Left lung (tissue), 10 donors: Measurements from ENCODE around the gene COL26A1. TPM values are rescaled to one million over a fixed set of nuclear protein-coding genes. Genes with fewer than 3 reads are reported as not detected.
A peak's percentile ranks its signal among the peaks of the same experiment; 100 is the strongest.
"Not testable (repeated sequence)": the region's sequence is repeated elsewhere in the genome, so short reads cannot be mapped to it uniquely, and the experiment has no call there.

Experiments
- ATAC-seq: fragments of 200-7000 bp; cut with Tn5 transposase; one replicate; pipeline ENCODE4 v1.9.1; 2020; ENCODE audit warnings: moderate library complexity
- DNase-seq, 4 donors: peaks; one replicate each; pipeline ENCODE4 v3.0.0-alpha.2; 2013 to 2020
- H3K27ac ChIP-seq, 2 donors: fragments of 200-600 bp; sonication (generic) in 1 of 2; one replicate each; pipeline versions ENCODE4 v1.5.0 to v1.8.0; 2020 to 2021
- H3K27me3 ChIP-seq, 2 donors: fragments of 200-600 bp; sonication (generic) in 1 of 2; one replicate each; pipeline versions ENCODE4 v1.5.0 to v1.8.0; 2020 to 2021
- H3K36me3 ChIP-seq, 2 donors: fragments of 200-600 bp; sonication (generic) in 1 of 2; one replicate each; pipeline versions ENCODE4 v1.5.0 to v1.8.0; 2020 to 2021
- H3K4me1 ChIP-seq, 2 donors: fragments of 200-600 bp; one replicate each; pipeline ENCODE4 v1.8.0; 2021
- H3K4me3 ChIP-seq, 2 donors: fragments of 200-600 bp; sonication (generic) in 1 of 2; one replicate each; pipeline versions ENCODE4 v1.5.0 to v1.8.0; 2020 to 2021; ENCODE audit warnings: mild to moderate bottlenecking in 1 of 2
- H3K9me3 ChIP-seq, 2 donors: fragments of 200-600 bp; sonication (generic) in 1 of 2; one replicate each; pipeline versions ENCODE4 v1.5.0 to v1.8.0; 2020 to 2021
- intact Hi-C, 2 donors: fragments of 100-400 bp; cut with DNase I; formaldehyde crosslinking; loops; one replicate each; pipeline versions ENCODE4 v1.11.2 to v1.14.2; 2022
- polyA plus RNA-seq, 6 donors: library from polyadenylated mRNA; unstranded; fragments of 120-200 nt; gene quantifications; one replicate each; pipeline ENCODE4 v1.2.1, GENCODE V29; 2013; ENCODE audit not compliant: insufficient read length in 6 of 6
- total RNA-seq, 2 donors: library from RNA; stranded (reverse); fragmentation: NEBNext Ultra II Directional; extraction: Animal tissue kit (Norgen Biotek cat#: 25700); gene quantifications; one replicate each; pipeline ENCODE4 v1.2.1, GENCODE V29; 2021
- TF ChIP-seq, protein P1 (sequence below), 2 donors: fragments of 200-600 bp; sonication (generic) in 1 of 2; IDR thresholded peaks; one replicate each; pipeline versions ENCODE4 v1.5.0 to v1.8.0; 2021; ENCODE audit warnings: antibody characterized with exemption in 2 of 2
- donor health status: DM: no; HTN: yes; CAD: no.
- donor health status: DM: no; HTN: no; CAD: no.

The COL26A1 gene
- total and polyA plus RNA-seq, 8 donors: 0.76 to 7.7 (median 7.1) TPM; not detected in 1

DNA sequence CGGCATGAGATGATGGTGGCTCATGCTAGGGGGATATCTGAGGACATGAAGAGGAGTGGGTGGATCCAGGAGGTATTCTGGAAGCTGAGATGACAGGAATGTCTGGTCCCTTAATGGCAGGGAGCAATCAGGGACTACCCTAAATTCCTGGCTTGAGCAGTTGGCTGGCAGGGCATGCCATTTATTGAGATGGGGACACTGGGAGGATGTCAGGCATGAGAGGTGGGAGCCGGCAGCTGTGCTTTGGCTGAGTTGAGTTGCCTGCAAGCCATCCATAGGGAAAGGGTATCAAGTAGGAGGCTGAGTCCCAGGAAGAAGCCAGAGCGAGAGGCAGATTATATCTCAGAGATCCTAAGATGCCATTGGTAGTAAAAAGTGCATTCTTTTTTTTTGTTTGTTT, 69.6 kb downstream of the COL26A1 start:
- Histone ChIP-seq H3K4me3 (no peak overlapping the region), H3K4me1 (no peaks in the 10 kb centered on the region), H3K27ac (no peak overlapping the region), H3K9me3 (no peaks in the 10 kb centered on the region), H3K27me3 (peaks cover 0 to 44% of the 10 kb centered on the region in 2 donors), H3K36me3 (no peaks in the 10 kb centered on the region)
- DNase-seq (peak in 1 of 4 donors; percentile 14), ATAC-seq (no peak)
- intact Hi-C loops: no loop called here
- TF ChIP-seq, protein P1, sequence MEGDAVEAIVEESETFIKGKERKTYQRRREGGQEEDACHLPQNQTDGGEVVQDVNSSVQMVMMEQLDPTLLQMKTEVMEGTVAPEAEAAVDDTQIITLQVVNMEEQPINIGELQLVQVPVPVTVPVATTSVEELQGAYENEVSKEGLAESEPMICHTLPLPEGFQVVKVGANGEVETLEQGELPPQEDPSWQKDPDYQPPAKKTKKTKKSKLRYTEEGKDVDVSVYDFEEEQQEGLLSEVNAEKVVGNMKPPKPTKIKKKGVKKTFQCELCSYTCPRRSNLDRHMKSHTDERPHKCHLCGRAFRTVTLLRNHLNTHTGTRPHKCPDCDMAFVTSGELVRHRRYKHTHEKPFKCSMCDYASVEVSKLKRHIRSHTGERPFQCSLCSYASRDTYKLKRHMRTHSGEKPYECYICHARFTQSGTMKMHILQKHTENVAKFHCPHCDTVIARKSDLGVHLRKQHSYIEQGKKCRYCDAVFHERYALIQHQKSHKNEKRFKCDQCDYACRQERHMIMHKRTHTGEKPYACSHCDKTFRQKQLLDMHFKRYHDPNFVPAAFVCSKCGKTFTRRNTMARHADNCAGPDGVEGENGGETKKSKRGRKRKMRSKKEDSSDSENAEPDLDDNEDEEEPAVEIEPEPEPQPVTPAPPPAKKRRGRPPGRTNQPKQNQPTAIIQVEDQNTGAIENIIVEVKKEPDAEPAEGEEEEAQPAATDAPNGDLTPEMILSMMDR (IDR thresholded peaks at IDR 0.05): no peak

DNA sequence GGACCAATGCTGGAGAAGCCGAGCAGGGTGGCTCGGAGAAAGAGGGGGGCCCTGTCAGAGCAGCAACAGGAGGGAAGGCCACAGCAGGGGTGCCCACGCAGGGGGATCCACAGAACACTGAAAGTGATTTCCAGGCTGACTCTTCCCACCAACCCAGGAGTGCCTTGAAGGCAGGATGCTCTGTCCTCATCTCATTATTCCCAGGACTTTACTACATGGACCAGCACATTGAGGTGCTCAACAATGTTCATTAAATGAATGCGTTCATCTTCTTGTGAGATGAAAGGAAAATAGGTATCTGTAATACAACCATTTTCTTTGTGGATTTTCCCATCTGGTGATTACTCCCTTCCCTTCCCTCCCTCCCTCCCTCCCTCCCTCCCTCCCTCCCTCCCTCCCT, 71.0 kb downstream of the COL26A1 start:
- Histone ChIP-seq H3K27me3 (peaks cover 0 to 50% of the 10 kb centered on the region in 2 donors), H3K36me3 (no peaks in the 10 kb centered on the region), H3K27ac (no peak overlapping the region), H3K4me1 (no peaks in the 10 kb centered on the region), H3K4me3 (no peak overlapping the region), H3K9me3 (no peaks in the 10 kb centered on the region)
- intact Hi-C loops: no loop called here
- TF ChIP-seq, protein P1 (IDR thresholded peaks at IDR 0.05): no peak
- no peak for ATAC-seq
- DNase-seq: peak in 1 of 4 donors; percentile 52

DNA sequence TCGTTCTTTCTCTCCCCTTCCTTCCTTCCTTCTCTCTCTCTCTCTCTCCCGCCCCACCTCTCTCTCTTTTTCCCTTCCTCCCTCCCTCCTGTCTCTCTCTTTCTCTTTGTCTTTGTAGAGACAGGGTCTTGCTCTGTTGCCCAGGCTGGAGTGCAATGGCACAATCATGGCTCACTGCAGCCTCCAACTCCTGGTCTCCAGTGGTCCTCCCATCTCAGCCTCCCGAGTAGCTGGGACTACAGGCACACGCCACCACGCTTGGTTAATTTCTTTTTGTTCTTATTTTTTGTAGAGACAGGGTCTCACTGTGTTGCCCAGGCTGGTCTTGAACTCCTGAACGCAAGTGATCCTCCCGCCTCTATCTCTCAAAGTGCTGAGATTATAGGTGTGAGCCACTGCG, 71.5 kb downstream of the COL26A1 start:
- H3K27me3 ChIP-seq: peaks cover 0 to 50% of the 10 kb centered on the region in 2 donors
- ATAC-seq, H3K4me1 ChIP-seq, H3K9me3 ChIP-seq, H3K4me3 ChIP-seq, intact Hi-C loops, H3K27ac ChIP-seq, H3K36me3 ChIP-seq: not testable (repeated sequence)
- peak in 1 of 4 donors; percentile 19 for DNase-seq

DNA sequence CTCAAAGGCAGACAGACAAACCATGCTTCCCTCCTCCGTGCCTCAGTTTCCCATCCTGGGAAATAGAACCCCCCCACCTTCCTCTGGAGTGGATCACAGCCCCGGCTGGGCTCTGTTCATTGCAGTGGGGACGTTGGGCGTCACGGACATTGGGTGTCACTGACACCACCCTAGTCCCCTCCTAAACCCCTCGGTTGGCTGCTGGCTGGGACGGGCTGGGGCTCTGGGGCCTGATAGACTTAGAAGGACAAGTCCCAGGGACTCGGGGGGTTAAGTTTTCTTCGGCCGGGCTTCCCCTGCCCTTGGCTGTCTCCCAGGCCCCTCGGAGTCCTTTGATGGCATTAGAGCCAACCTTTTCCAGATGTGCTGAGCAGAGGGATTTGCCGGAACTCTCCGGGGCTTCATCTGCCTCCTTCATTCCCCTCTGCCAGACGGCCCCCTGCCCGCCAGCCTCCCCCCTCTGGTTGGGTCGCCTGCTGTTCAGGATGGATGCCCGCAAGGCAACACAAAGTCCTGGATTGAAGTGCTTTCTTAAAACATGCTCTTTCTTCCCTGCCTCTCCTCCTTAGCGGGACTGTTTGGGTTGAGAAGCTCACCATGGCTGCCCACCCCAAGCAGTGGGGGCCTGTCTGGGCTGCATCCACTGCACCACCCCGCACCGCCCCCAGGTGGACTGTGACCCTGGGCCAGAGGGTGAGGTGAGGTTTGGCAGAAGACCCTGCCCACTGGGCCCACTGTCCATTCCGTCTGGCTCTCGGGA, 73.0 kb downstream of the COL26A1 start:
- ATAC-seq: no peak
- DNase-seq: peak in 1 of 4 donors; percentile 73
- H3K9me3 ChIP-seq: no peaks in the 10 kb centered on the region
- intact Hi-C loops: no loop called here
- no peaks in the 10 kb centered on the region for H3K4me1 ChIP-seq
- H3K27me3 ChIP-seq: peaks cover 0 to 50% of the 10 kb centered on the region in 2 donors
- H3K27ac ChIP-seq: no peak overlapping the region
- no peaks in the 10 kb centered on the region for H3K36me3 ChIP-seq
- TF ChIP-seq, protein P1 (IDR thresholded peaks at IDR 0.05): no peak
- no peak overlapping the region for H3K4me3 ChIP-seq

DNA sequence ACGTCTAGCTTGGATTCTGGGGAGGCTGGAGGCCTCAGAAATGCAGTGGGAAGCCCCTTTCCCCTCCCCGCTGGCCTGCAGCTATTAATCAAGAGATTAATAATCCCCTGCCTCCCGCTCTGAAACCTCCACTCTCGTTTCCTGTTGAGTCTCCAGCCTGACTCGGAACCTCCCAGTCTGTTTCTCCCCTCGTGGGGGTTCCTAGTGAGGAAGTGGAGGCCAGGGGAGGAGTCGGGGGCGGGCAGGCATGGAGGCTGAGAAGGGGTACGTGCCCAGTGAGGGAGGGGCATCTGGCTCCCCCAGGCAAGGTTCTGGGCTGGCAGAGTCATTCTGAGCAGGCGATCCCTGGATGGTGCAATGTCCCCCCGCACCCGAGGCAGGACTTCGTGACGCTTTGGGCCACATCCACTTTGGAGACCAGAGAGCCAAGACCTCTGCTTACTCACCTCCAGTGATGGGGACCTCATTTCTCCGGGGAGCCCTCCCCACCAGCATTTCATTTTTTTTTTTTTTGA, 73.6 kb downstream of the COL26A1 start:
- no peak overlapping the region for H3K4me3 ChIP-seq
- TF ChIP-seq, protein P1 (IDR thresholded peaks at IDR 0.05): no peak
- H3K9me3 ChIP-seq: no peaks in the 10 kb centered on the region
- intact Hi-C loops: no loop called here
- H3K4me1 ChIP-seq: no peaks in the 10 kb centered on the region
- no peak for ATAC-seq
- peaks cover 0 to 47% of the 10 kb centered on the region in 2 donors for H3K27me3 ChIP-seq
- no peaks in the 10 kb centered on the region for H3K36me3 ChIP-seq
- peak in 1 of 4 donors; percentile 40 for DNase-seq
- H3K27ac ChIP-seq: no peak overlapping the region
